Stomach (tissue), 9 donors: Measurements from ENCODE around the gene KRTAP3-3. TPM values are rescaled to one million over a fixed set of nuclear protein-coding genes. Genes with fewer than 3 reads are reported as not detected.
A peak's percentile ranks its signal among the peaks of the same experiment; 100 is the strongest.

ENCODE experiments used
- DNase-seq, 2 donors: peaks; one replicate each; pipeline versions ENCODE4 v3.0.0 to v3.0.0-alpha.2; 2013 to 2019
- H3K27ac ChIP-seq, 5 donors: fragments of 200-600 bp in 4 of 5; sonication (generic) in 4 of 5; one replicate each; pipeline ENCODE4 v1.5.1; 2013 to 2019; ENCODE audit warnings: mild to moderate bottlenecking in 1 of 5, moderate library complexity in 1 of 5
- H3K27me3 ChIP-seq, 3 donors: fragments of 200-600 bp; sonication (generic); one replicate each; pipeline ENCODE4 v1.5.1; 2017 to 2019; ENCODE audit warnings: mixed run types in 1 of 3
- H3K36me3 ChIP-seq, 4 donors: fragments of 200-600 bp; sonication (generic); 1 replicate in 3 of 4; 2 replicates in 1 of 4; pipeline ENCODE4 v1.5.1; 2016 to 2019
- H3K4me1 ChIP-seq, 4 donors: fragments of 200-600 bp; sonication (generic); one replicate each; pipeline ENCODE4 v1.5.1; 2016 to 2019
- H3K4me3 ChIP-seq, 4 donors: fragments of 200-600 bp; sonication (generic) in 3 of 4; one replicate each; pipeline ENCODE4 v1.5.1; 2016 to 2019; ENCODE audit warnings: mild to moderate bottlenecking in 1 of 4
- H3K9me3 ChIP-seq, 4 donors: fragments of 200-600 bp; sonication (generic); one replicate each; pipeline ENCODE4 v1.5.1; 2016 to 2019
- EP300 ChIP-seq: sonication (generic); formaldehyde crosslinking; IDR thresholded peaks from one replicate; pipeline ENCODE4 v1.6.1; 2017; ENCODE audit warnings: antibody characterized with exemption
- POLR2A ChIP-seq, 4 donors: fragments of 450-650 bp; IDR thresholded peaks; one replicate each; pipeline ENCODE4 v1.6.1; 2016; ENCODE audit warnings: antibody characterized with exemption in 4 of 4, control low read depth in 2 of 4, mild to moderate bottlenecking in 1 of 4, moderate library complexity in 1 of 4
- POLR2AphosphoS5 ChIP-seq, 3 donors: sonication (generic); formaldehyde crosslinking; IDR thresholded peaks; one replicate each; pipeline ENCODE4 v1.6.1; 2016; ENCODE audit warnings: antibody characterized with exemption in 3 of 3
- whole genome bisulfite sequencing, 5 donors: extraction: QIAGEN DNeasy Blood & Tissue Kit in 3 of 5; methylation state at CpG; one replicate each; pipeline versions ENCODE4 v1.1.5 to v1.1.7; 2013 to 2018; 5-methylcytosine and 5-hydroxymethylcytosine counted together
- intact Hi-C: fragments of 100-400 bp; cut with DNase I; formaldehyde crosslinking; loops from one replicate; pipeline ENCODE4 v1.15.1; 2023; ENCODE audit warnings: low total_unique reads
- polyA plus RNA-seq, 3 donors: library from polyadenylated mRNA; stranded (reverse); fragments of 200-250 nt; gene quantifications; one replicate each; pipeline ENCODE4 v1.2.3, GENCODE V29; 2013
- total RNA-seq, 5 donors: library from RNA; depleted of rRNA; stranded (reverse); fragments of >200 nt; gene quantifications; one replicate each; pipeline versions ENCODE4 v1.1.0 to v1.2.3, GENCODE V29; 2014 to 2016
- TF ChIP-seq, protein P1 (sequence below), 7 experiments: fragments of 450-650 bp in 4 of 7; fragments of 200-600 bp in 3 of 7; sonication (generic) in 3 of 7; IDR thresholded peaks; one replicate each; pipeline ENCODE4 v1.5.1; 2016 to 2019; ENCODE audit warnings: antibody characterized with exemption in 7 of 7, control low read depth in 2 of 7, mild to moderate bottlenecking in 1 of 7
- donor health status: healthy with polysubstance abuse.
- donor health status: Bipolar disorder and iron deficiency.
- donor health status: healthy.

Gene KRTAP3-3
- total and polyA plus RNA-seq, 8 donors = not detected

DNA sequence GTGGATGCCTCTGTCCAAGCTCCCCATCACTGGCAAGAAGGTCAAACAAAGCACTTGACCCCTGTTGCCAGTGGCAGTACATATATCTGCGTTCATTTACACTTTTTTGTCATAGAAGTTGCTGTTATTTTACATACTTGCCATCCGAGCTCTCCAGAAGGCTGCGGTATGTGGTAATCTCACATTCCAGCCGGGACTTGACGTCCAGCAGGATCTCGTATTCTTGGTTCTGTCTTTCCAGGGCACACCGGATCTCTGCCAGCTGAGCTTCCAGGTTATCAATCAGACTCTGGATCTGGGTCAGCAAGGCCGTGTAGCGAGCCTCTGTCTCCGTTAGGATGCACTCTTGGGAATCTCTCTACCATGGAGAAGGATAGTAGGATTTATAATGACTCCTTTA lies 33.8 kb downstream of the KRTAP3-3 start:
- TF ChIP-seq, protein P1, sequence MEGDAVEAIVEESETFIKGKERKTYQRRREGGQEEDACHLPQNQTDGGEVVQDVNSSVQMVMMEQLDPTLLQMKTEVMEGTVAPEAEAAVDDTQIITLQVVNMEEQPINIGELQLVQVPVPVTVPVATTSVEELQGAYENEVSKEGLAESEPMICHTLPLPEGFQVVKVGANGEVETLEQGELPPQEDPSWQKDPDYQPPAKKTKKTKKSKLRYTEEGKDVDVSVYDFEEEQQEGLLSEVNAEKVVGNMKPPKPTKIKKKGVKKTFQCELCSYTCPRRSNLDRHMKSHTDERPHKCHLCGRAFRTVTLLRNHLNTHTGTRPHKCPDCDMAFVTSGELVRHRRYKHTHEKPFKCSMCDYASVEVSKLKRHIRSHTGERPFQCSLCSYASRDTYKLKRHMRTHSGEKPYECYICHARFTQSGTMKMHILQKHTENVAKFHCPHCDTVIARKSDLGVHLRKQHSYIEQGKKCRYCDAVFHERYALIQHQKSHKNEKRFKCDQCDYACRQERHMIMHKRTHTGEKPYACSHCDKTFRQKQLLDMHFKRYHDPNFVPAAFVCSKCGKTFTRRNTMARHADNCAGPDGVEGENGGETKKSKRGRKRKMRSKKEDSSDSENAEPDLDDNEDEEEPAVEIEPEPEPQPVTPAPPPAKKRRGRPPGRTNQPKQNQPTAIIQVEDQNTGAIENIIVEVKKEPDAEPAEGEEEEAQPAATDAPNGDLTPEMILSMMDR (IDR thresholded peaks at IDR 0.05) = no peak
- no peak for TF ChIP-seq POLR2A (IDR thresholded peaks at IDR 0.05)
- no peak for TF ChIP-seq POLR2AphosphoS5 (IDR thresholded peaks at IDR 0.05)
- TF ChIP-seq EP300 = no peak
- no peaks in the 10 kb centered on the region for H3K27me3 ChIP-seq
- H3K36me3 ChIP-seq = no peaks in the 10 kb centered on the region
- intact Hi-C loops = no loop called here
- no peak overlapping the region for H3K4me3 ChIP-seq
- WGBS, 5 donors = 69 to 83% (median 79%) methylated on average over 10 of the region's 10 CpGs
- DNase-seq = no peak
- no peak overlapping the region for H3K27ac ChIP-seq
- H3K9me3 ChIP-seq = no peaks in the 10 kb centered on the region
- H3K4me1 ChIP-seq = no peaks in the 10 kb centered on the region

DNA sequence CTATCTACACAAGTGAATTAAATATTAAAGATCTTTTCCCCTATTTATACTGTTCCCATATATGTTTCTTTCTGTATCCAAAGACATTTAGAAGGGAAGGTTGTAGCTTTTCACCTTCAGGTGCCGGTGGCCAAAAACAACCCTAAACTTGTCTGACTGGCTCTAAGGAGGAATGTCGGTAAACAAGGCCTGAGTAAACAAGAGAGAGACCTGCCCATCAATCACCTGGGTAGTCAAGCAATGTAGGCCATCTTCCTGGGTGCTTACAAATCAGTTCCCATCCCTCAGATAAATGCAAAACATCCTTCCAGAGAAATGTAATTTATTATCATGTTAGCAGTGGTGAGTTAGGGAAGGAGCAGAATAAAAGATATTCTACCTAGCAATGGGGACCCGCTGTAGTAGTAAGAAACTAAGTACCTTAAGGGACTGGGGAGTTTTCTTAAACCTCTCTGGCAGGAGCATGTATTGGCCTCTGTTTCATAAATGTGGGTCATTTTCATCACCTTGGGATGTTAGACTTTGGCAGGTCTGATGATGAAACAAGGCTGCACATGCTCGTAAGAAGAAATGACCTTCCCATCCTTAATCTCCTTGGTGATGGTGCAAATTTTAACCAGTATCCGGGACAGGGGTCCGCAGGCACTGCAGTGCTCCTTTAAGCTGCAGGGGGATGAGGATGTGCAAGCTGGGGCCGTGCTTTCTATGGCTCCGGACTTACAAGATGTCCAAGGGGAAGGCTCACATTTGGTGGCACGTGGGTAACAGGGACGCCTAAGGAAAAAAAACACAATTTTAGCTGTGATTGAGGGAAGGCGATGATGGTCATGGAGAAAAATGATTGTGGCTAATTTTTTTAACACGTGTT lies 35.6 kb downstream of the KRTAP3-3 start:
- DNase-seq = peak; percentile 49 to 58
- intact Hi-C loops = no loop called here
- peaks cover 0 to 6% (median 0%) of the 10 kb centered on the region in 3 donors for H3K27me3 ChIP-seq
- H3K4me1 ChIP-seq = no peaks in the 10 kb centered on the region
- no peaks in the 10 kb centered on the region for H3K36me3 ChIP-seq
- TF ChIP-seq EP300 = no peak
- no peak for TF ChIP-seq POLR2AphosphoS5 (IDR thresholded peaks at IDR 0.05)
- TF ChIP-seq, protein P1 (IDR thresholded peaks at IDR 0.05) = no peak
- 66 to 77% (median 70%) methylated on average over 12 of the region's 12 CpGs for WGBS, 5 donors
- no peaks in the 10 kb centered on the region for H3K9me3 ChIP-seq
- no peak overlapping the region for H3K27ac ChIP-seq
- no peak overlapping the region for H3K4me3 ChIP-seq

DNA sequence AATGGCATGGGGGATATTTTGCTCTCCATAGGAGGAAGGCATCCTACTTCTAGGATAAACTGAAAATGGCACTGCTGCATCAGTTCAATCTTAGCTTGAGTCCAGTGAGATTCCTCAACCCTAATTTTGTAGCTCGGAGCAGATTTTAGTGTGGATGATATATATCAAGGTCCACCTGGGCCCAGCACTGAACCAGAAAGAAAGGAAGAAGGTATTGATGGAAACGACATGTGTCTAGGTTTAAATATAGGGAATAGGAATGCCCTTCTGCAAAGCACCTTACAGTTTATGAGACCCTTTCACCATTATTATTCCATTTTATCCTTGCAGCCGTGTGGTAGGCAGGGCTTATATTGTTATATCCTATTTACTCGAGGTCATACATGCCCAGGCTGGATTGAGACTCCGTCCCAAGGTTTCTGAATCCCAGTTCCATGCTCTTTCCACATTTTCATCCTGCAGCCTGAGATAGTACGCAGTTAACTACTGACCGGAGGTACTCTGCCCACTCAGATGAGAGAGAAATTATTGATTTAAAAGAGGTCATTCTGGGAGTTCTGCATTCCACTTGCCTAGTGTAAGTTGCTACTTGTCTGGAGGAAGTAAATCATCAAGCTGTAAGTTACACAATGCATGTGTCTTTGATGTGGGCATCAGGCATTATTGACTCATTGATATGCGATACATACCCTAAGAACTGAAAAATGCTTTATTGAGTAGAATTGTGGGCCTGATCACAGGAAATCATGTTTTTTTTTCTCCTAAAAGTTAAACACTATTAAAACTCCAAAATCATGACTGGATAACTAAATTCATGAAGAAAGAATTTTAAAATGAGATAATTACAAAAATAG lies 37.3 kb downstream of the KRTAP3-3 start:
- Histone ChIP-seq H3K36me3 (no peaks in the 10 kb centered on the region), H3K4me1 (no peaks in the 10 kb centered on the region), H3K27ac (no peak overlapping the region), H3K27me3 (peaks cover 0 to 6% (median 0%) of the 10 kb centered on the region in 3 donors), H3K4me3 (no peak overlapping the region), H3K9me3 (no peaks in the 10 kb centered on the region)
- intact Hi-C loops = no loop called here
- WGBS, 5 donors = 56 to 75% (median 62%) methylated on average over 8 of the region's 8 CpGs
- peak in 1 of 2 donors; percentile 60 for DNase-seq
- TF ChIP-seq EP300 (no peak), POLR2AphosphoS5 (IDR thresholded peaks at IDR 0.05) (no peak), POLR2A (IDR thresholded peaks at IDR 0.05) (no peak)
- TF ChIP-seq, protein P1 (IDR thresholded peaks at IDR 0.05) = no peak

DNA sequence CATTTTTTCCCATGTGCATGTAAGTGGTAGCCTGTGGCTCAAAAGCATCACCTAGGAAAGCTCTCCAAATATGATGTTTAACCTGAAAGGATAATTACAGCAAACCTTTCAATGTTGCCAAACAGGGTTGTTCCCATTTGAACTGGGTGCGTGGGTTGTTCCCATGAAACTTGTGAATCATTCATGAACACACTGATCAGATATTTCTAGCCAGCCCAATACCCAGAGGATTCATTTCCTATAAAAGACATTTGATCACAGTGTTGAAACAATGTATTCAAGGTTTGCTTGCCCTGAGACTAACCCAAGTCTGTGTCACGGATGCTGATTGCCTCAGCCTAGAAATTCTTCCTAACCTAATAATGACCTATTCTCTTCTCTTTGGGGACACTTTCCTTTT lies 40.1 kb downstream of the KRTAP3-3 start:
- Histone ChIP-seq H3K4me3 (no peak overlapping the region), H3K4me1 (peaks cover 0 to 10% (median 2%) of the 10 kb centered on the region in 4 donors), H3K27me3 (peaks cover 0 to 7% (median 6%) of the 10 kb centered on the region in 3 donors), H3K27ac (no peak overlapping the region), H3K36me3 (no peaks in the 10 kb centered on the region), H3K9me3 (no peaks in the 10 kb centered on the region)
- intact Hi-C loops = no loop called here
- 77 to 89% (median 87%) methylated on average over 2 of the region's 2 CpGs for WGBS, 5 donors
- DNase-seq = no peak
- TF ChIP-seq, protein P1 (IDR thresholded peaks at IDR 0.05) = no peak
- TF ChIP-seq POLR2A (IDR thresholded peaks at IDR 0.05) (no peak), EP300 (no peak), POLR2AphosphoS5 (IDR thresholded peaks at IDR 0.05) (no peak)
